Left renal cortex interstitium (tissue), 4 donors: ENCODE results near the gene PPP1R10. TPM values are rescaled to one million over a fixed set of nuclear protein-coding genes. Genes with fewer than 3 reads are reported as not detected.
"Not testable (repeated sequence)": the region's sequence is repeated elsewhere in the genome, so short reads cannot be mapped to it uniquely, and the experiment has no call there.

ENCODE experiments used
- DNase-seq, 4 donors: peaks; one replicate each; pipeline ENCODE4 v3.0.0-alpha.2; 2013; ENCODE audit warnings: low read depth in 4 of 4, low spot score in 2 of 4, missing footprints in 1 of 4
- polyA plus RNA-seq, 4 donors: library from polyadenylated mRNA; unstranded; fragments of 120-200 nt; gene quantifications; one replicate each; pipeline ENCODE4 v1.2.1, GENCODE V29; 2013; ENCODE audit not compliant: insufficient read length in 4 of 4

PPP1R10 gene
- polyA plus RNA-seq, 4 donors, result 48.9 to 65.6 (median 52.5) TPM

DNA sequence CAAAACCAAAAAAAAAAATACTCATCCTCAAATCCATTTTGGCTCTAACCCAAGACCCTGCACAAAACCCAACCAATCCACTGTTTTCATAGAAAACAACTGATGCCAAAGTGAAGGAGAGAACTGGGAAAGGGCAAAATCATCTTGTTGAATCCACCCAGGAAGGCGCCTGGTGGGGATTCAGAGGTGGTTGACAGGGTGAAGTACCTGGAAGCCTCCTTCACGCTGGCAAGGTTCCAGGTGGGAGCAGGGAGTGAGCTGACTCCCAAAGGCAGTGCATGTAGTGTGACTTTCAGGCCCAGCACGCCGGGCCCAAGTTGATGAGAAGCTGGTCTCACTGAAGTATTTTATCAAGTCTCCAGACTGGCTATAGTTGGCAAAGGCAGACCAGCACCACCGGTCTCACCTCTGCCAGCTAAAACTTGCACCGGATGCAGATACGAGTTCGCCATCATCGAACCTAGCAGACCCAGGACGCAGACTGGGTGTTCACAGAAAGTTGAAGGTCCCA, 16.5 kb downstream of the PPP1R10 start:
- DNase-seq, result no peak

- no peak for DNase-seq
Measured at GRCh38 chr6:30599625-30600324, 17.3 kb downstream of the PPP1R10 start.

DNA sequence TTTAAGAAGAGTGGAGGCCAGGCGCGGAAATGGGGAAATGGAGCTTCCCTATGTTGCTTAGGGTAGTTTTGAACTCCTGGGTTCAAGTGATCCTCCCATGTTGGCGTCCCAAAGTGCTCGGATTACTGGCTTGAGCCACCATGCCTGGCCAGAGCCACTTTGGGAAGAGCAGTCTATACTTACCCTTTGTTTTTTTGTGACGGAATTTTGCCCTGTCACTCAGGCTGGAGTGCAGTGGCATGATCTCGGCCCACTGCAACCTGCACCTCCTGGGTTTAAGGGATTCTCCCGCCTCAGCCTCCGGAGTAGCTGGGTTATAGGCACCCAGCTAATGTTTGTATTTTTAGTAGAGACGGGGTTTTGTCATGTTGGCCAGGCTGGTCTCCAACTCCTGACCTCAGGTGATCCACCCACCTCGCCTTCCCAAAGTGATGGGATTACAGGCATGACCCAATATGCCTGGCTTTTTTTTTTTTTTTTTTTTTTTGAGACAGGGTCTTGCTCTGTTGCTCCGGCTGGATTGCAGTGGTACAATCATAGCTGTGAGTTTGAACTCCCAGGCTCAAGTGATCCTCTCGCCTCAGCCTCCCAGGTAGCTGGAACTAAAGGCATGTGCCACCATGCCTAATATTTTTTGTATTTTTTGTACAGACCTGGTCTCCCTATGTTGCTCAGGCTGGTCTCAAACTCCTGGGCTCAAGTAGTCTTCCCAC, 18.0 kb downstream of the PPP1R10 start:
- DNase-seq, result no peak

DNA sequence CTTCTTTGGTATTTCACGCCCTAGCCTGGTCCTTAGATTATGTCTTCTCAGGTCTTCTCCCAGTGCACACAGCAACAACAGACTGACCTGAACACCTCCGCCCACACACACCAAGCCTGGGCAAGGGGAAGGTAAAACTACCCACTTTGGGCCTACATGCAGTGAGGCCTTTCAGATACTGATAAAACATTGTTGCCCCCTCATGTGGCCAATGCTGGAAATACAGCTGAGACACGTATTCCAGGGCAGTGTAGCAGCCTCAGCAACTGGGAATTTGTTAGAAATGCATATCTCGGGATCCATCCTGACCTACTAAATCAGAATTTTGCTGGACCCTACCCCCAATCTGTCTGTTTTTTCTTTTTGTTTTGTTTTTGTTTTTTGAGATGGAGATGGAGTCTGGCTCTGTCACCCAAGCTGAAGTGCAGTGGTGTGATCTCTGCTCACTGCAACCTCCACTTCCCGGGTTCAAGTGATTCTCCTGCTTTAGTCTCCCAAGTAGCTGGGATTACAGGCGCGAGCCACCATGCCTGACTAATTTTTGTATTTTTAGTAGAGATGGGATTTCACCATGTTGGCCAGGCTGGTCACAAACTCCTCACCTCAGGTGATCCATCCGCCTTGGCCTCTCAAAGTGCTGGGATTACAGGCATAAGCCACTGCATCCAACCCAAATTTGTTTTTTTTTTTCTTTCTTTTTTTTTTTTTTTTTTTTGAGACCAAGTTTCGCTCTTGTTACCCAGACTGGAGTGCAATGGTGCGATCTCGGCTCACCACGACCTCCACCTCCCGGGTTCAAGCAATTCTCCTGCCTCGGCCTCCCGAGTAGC, 19.5 kb downstream of the PPP1R10 start:
- DNase-seq, result not testable (repeated sequence)

GRCh38 chr6:30592287-30592686, 24.8 kb downstream of the PPP1R10 start:
- no peak for DNase-seq

DNA sequence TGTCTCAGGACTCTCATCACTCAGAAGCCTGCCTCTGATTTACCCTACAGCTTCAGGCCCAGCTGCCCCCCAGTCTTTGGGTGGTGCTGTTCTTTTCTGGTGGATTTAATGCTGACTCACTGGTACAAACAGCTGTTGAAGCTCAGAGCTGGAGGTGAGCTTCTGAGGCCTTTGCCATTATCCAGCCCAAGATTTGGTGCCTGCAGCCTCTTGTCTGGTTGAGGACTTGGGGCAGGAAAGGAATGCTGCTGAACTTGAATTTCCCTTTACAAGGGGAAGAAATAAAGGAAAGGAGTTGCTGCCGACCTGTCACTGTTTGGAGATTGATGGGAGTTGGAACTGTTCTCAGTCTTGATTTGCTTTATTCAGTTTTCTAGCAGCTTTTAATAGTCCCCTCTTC, 26.0 kb downstream of the PPP1R10 start:
- DNase-seq, result no peak

DNA sequence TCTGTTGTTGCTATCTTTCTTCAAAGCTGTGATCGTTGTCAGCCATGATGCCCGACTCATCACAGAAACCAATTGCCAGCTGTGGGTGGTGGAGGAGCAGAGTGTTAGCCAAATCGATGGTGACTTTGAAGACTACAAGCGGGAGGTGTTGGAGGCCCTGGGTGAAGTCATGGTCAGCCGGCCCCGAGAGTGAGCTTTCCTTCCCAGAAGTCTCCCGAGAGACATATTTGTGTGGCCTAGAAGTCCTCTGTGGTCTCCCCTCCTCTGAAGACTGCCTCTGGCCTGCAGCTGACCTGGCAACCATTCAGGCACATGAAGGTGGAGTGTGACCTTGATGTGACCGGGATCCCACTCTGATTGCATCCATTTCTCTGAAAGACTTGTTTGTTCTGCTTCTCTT, 26.5 kb downstream of the PPP1R10 start:
- DNase-seq, result no peak

GRCh38 chr6:30589754-30590358, 27.2 kb downstream of the PPP1R10 start:
- DNase-seq, result no peak

GRCh38 chr6:30583921-30584320, 33.1 kb downstream of the PPP1R10 start:
- DNase-seq, result no peak

GRCh38 chr6:30578051-30578450, 39.0 kb downstream of the PPP1R10 start:
- DNase-seq, result no peak

DNA sequence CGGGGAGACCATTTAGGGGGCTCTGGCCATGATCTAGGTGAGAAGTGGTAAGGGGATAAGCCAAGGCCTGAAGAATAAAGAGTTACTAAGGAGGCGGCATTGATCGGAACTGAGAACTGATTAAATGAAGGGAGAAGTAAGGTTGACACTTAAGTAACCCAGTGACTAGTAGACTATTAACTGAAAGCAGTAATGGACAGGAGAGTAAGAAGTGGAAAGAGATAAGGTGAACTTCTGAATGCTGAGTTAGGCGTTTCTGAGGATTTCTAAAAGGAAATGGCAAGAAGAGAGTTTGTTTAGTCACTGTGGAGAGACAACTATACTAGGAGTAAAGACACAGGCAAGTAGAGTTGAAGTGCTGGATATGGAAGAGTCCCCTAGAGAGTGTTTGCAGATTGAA, 43.9 kb downstream of the PPP1R10 start:
- DNase-seq, result no peak

- no peak for DNase-seq
Measured at GRCh38 chr6:30572148-30572547, 44.9 kb downstream of the PPP1R10 start.

- no peak for DNase-seq
Measured at GRCh38 chr6:30571762-30572082, 45.3 kb downstream of the PPP1R10 start.

DNA sequence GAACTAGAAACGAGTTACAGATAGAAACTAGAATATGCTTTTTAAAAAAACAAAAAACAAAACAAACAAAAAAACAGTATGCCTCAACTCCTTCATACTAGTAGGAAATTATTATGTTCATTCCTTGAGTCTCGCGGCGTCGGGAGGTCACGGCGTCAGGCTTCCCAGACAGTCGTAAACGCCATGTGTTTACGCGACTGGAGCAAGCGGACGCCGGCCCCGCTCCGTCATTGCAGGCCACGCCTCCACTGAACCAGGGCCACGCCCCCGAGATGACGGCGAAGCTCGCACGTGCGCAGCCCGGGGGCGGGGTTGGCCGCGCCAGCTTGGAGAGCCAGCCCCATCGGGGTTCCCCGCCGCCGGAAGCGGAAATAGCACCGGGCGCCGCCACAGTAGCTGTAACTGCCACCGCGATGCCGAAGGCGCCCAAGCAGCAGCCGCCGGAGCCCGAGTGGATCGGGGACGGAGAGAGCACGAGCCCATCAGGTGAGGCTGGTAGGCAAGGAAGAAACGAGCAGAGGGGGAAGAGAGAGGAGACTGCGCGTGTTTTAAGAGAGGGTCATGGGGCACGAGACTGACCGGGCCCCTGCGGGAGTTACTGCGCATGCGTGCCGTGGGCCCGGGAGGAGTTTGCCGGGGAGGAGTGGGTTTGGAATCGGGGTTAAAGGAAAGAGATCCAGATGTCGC, 45.8 kb downstream of the PPP1R10 start, which contains the start of gene ABCF1:
Gene ABCF1 (plus strand): TSS at position 368 of the 687 bp plus-strand sequence. CDS start 46 bp downstream, at position 414.
- peak; percentile 96 to 97 (median 96) for DNase-seq

- no peak for DNase-seq
Measured at GRCh38 chr6:30570740-30571074, 46.3 kb downstream of the PPP1R10 start.

- DNase-seq, result no peak
Measured at GRCh38 chr6:30570263-30570662, 46.8 kb downstream of the PPP1R10 start.

DNA sequence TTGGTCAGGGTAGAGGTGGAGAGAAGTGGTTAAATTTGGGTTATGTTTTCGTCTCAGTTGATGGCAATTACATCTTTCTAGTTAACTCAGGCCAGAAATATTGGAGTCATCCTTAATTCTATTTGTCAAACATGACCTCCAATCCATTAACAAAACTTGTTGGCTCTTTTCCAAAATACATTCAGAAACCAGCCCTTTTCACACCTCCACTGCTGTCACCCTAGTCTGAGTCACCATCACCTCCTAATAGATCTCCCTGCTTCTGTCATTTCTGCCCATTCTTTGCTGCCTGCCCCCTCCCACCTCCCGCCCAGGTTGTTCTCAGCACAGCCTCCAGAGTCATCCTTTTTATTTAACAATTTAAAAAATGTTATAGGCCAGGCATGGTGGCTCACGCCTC, 48.8 kb downstream of the PPP1R10 start:
- DNase-seq, result no peak

GRCh38 chr6:30565772-30566171, 51.3 kb downstream of the PPP1R10 start:
- no peak for DNase-seq

- DNase-seq, result no peak
Measured at GRCh38 chr6:30564114-30564513, 52.9 kb downstream of the PPP1R10 start.
